Fibroblast of mammary gland (primary cell): ENCODE results near the gene BLNK.

Experiments
- DNase-seq: peaks from one replicate; pipeline ENCODE4 v3.0.0-alpha.2; 2010; ENCODE audit warnings: low read depth
- H3K4me3 ChIP-seq: 2 replicates; pipeline ENCODE4 v1.5.1; 2011; ENCODE audit warnings: low read depth, mild to moderate bottlenecking, low read length, moderate library complexity; ENCODE audit not compliant: control insufficient read depth
- TF ChIP-seq, protein P1 (sequence below): conservative IDR thresholded peaks from 2 replicates; pipeline ENCODE4 v1.5.1; 2011; ENCODE audit warnings: low read depth, low read length, inconsistent platforms; ENCODE audit not compliant: control insufficient read depth, insufficient read depth

Gene BLNK

GRCh38 chr10:96270571-96270970, 798 bp downstream of the BLNK start:
- no peak overlapping the region for H3K4me3 ChIP-seq
- no peak for DNase-seq
- TF ChIP-seq, protein P1, sequence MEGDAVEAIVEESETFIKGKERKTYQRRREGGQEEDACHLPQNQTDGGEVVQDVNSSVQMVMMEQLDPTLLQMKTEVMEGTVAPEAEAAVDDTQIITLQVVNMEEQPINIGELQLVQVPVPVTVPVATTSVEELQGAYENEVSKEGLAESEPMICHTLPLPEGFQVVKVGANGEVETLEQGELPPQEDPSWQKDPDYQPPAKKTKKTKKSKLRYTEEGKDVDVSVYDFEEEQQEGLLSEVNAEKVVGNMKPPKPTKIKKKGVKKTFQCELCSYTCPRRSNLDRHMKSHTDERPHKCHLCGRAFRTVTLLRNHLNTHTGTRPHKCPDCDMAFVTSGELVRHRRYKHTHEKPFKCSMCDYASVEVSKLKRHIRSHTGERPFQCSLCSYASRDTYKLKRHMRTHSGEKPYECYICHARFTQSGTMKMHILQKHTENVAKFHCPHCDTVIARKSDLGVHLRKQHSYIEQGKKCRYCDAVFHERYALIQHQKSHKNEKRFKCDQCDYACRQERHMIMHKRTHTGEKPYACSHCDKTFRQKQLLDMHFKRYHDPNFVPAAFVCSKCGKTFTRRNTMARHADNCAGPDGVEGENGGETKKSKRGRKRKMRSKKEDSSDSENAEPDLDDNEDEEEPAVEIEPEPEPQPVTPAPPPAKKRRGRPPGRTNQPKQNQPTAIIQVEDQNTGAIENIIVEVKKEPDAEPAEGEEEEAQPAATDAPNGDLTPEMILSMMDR: no peak

- TF ChIP-seq, protein P1: no peak
- no peak for DNase-seq
- H3K4me3 ChIP-seq: no peak overlapping the region
Measured at GRCh38 chr10:96269438-96270300, 1.7 kb downstream of the BLNK start.

- TF ChIP-seq, protein P1: no peak
- H3K4me3 ChIP-seq: no peak overlapping the region
- DNase-seq: no peak
Measured at GRCh38 chr10:96268341-96268909, 2.9 kb downstream of the BLNK start.

DNA sequence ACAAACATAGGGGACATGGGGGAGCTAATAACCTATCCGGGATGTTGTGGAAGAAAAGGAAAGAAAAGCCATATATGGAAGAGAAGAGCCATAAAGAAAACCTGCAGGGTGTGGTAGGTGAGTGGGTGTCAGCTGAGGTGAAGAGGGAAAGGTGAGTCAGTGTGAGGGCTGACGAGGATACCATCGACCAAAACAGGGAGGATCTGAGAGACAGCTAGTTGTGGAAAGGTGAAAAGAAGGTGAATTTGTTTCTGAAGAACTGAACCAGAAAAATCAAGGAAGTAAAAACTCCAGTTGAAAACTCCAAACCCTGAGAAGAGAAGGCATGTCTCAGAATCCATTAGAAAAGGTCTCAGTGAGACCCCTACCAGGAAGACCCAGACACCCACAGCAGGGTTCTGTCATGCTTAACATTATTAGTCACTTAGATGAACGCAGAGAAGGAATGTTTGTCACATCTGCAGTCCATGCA, 4.1 kb downstream of the BLNK start:
- DNase-seq: no peak
- TF ChIP-seq, protein P1: no peak
- H3K4me3 ChIP-seq: no peak overlapping the region

- no peak overlapping the region for H3K4me3 ChIP-seq
- no peak for DNase-seq
- TF ChIP-seq, protein P1: no peak
Measured at GRCh38 chr10:96266118-96266770, 5.1 kb downstream of the BLNK start.

- H3K4me3 ChIP-seq: no peak overlapping the region
- DNase-seq: no peak
- TF ChIP-seq, protein P1: no peak
Measured at GRCh38 chr10:96264938-96265337, 6.4 kb downstream of the BLNK start.
